PFSK-1 (cell line): ENCODE measurements around the gene ANKS1B.

Source experiments
- FOXP2 ChIP-seq: optimal IDR thresholded peaks from 2 replicates; pipeline ENCODE3; 2011; ENCODE audit warnings: borderline replicate concordance, control low read depth, inconsistent platforms; ENCODE audit not compliant: insufficient read depth; ENCODE audit errors: extremely low read length, extremely low read depth
- POLR2AphosphoS5 ChIP-seq: IDR thresholded peaks from 2 replicates; pipeline ENCODE4 v1.6.1; 2012; ENCODE audit warnings: low read depth, mild to moderate bottlenecking, control low read depth, low read length, moderate library complexity
- REST ChIP-seq, 2 experiments: IDR thresholded peaks; 2 replicates each; pipeline versions ENCODE4 v1.6.1 to v1.8.0; 2011 to 2012; ENCODE audit warnings: low read depth in 2 of 2, low read length in 2 of 2, control low read depth in 1 of 2, inconsistent platforms in 1 of 2, mild to moderate bottlenecking in 1 of 2, moderate library complexity in 1 of 2; ENCODE audit not compliant: insufficient read depth in 1 of 2
- SIN3A ChIP-seq: IDR thresholded peaks from 2 replicates; pipeline ENCODE4 v1.6.1; 2012; ENCODE audit warnings: mild to moderate bottlenecking, low read length, moderate library complexity, borderline replicate concordance; ENCODE audit not compliant: insufficient read depth
- TAF1 ChIP-seq: IDR thresholded peaks from 2 replicates; pipeline ENCODE4 v1.6.1; 2012; ENCODE audit warnings: low read length, control low read depth, borderline replicate concordance; ENCODE audit not compliant: insufficient read depth

The ANKS1B gene

GRCh38 chr12:99596762-99597161, 388.0 kb downstream of the ANKS1B start:
- TF ChIP-seq REST (IDR thresholded peaks at IDR 0.05; ENCODE audit: insufficient read depth in 1 of 2, low read depth in 2 of 2, low read length in 2 of 2) (no peak), POLR2AphosphoS5 (no peak), TAF1 (no peak), FOXP2 (no peak)

GRCh38 chr12:99573980-99574379, 410.8 kb downstream of the ANKS1B start:
- TF ChIP-seq SIN3A (no peak), TAF1 (no peak), FOXP2 (no peak), POLR2AphosphoS5 (no peak), REST (IDR thresholded peaks at IDR 0.05; ENCODE audit: insufficient read depth in 1 of 2, low read depth in 2 of 2, low read length in 2 of 2) (no peak)

- TF ChIP-seq POLR2AphosphoS5 (no peak), TAF1 (no peak), FOXP2 (no peak), REST (IDR thresholded peaks at IDR 0.05; ENCODE audit: insufficient read depth in 1 of 2, low read depth in 2 of 2, low read length in 2 of 2) (no peak), SIN3A (no peak)
Observed at GRCh38 chr12:99567072-99567471, 417.7 kb downstream of the ANKS1B start.

GRCh38 chr12:99558109-99558508, 426.6 kb downstream of the ANKS1B start:
- TF ChIP-seq TAF1 (no peak), SIN3A (no peak), FOXP2 (no peak), POLR2AphosphoS5 (no peak), REST (IDR thresholded peaks at IDR 0.05; ENCODE audit: insufficient read depth in 1 of 2, low read depth in 2 of 2, low read length in 2 of 2) (no peak)

- TF ChIP-seq POLR2AphosphoS5 (no peak), TAF1 (no peak), FOXP2 (no peak), REST (IDR thresholded peaks at IDR 0.05; ENCODE audit: insufficient read depth in 1 of 2, low read depth in 2 of 2, low read length in 2 of 2) (no peak), SIN3A (no peak)
Observed at GRCh38 chr12:99553461-99553860, 431.3 kb downstream of the ANKS1B start.
